ENCODE results near the gene DNMT1. TPM values are rescaled to one million over a fixed set of nuclear protein-coding genes. Genes with fewer than 3 reads are reported as not detected.

The DNMT1 gene
- polyA plus RNA-seq, 1 donor from 2014 or later, result 58.4 TPM

GRCh38 chr19:10226376-10227025 lies 31.7 kb upstream of the DNMT1 start:
- Histone ChIP-seq H3F3A (ENCODE audit: insufficient read depth, low read length, poor library complexity, severe bottlenecking) (no peaks in the 10 kb centered on the region), H3K79me2 (replicated peaks; ENCODE audit: insufficient read depth, low read length) (peaks cover 10% of the 10 kb centered on the region), H3K9me2 (ENCODE audit: insufficient read depth, low read length) (no peaks in the 10 kb centered on the region), H3K4me2 (ENCODE audit: low read length) (no peak overlapping the region), H3K36me3 (ENCODE audit: insufficient read depth, low read length) (no peaks in the 10 kb centered on the region), H3K9ac (ENCODE audit: low read length) (no peak overlapping the region), H3K9me3 (ENCODE audit: low read length) (no peaks in the 10 kb centered on the region), H3K4me3 (ENCODE audit: low read length) (no peak overlapping the region), H3K27ac (ENCODE audit: low read length) (no peak overlapping the region), H4K20me1 (ENCODE audit: insufficient read depth) (no peaks in the 10 kb centered on the region), H2AFZ (ENCODE audit: low read depth, low read length) (no peak overlapping the region), H3K27me3 (ENCODE audit: insufficient read depth, low read depth, low read length) (no peaks in the 10 kb centered on the region)
- TF ChIP-seq REST (IDR thresholded peaks at IDR 0.05; ENCODE audit: borderline replicate concordance) (no peak), TAF1 (IDR thresholded peaks at IDR 0.05; ENCODE audit: low read depth) (no peak), POLR2AphosphoS5 (IDR thresholded peaks at IDR 0.05) (no peak), SMC3 (conservative IDR thresholded peaks at IDR 0.05; ENCODE audit: poor library complexity) (no peak), CTCF (IDR thresholded peaks at IDR 0.05; ENCODE audit: poor library complexity, severe bottlenecking) (no peak), EZH2 (IDR thresholded peaks at IDR 0.05; ENCODE audit: borderline replicate concordance, insufficient read depth, low read length, poor library complexity, severe bottlenecking) (no peak), EP300 (conservative IDR thresholded peaks at IDR 0.05; ENCODE audit: poor library complexity, severe bottlenecking) (no peak), RAD21 (conservative IDR thresholded peaks at IDR 0.05) (no peak), MXI1 (conservative IDR thresholded peaks at IDR 0.05; ENCODE audit: poor library complexity, severe bottlenecking) (no peak)

GRCh38 chr19:10226021-10226375 lies 31.2 kb upstream of the DNMT1 start:
- H3K4me3 ChIP-seq (ENCODE audit: low read length), result no peak overlapping the region
- TF ChIP-seq SMC3 (conservative IDR thresholded peaks at IDR 0.05; ENCODE audit: poor library complexity), result no peak
- TF ChIP-seq REST (IDR thresholded peaks at IDR 0.05; ENCODE audit: borderline replicate concordance), result no peak
- TF ChIP-seq CTCF (IDR thresholded peaks at IDR 0.05; ENCODE audit: poor library complexity, severe bottlenecking), result no peak
- TF ChIP-seq EP300 (conservative IDR thresholded peaks at IDR 0.05; ENCODE audit: poor library complexity, severe bottlenecking), result no peak
- TF ChIP-seq MXI1 (conservative IDR thresholded peaks at IDR 0.05; ENCODE audit: poor library complexity, severe bottlenecking), result no peak
- no peak for TF ChIP-seq EZH2 (IDR thresholded peaks at IDR 0.05; ENCODE audit: borderline replicate concordance, insufficient read depth, low read length, poor library complexity, severe bottlenecking)
- TF ChIP-seq POLR2AphosphoS5 (IDR thresholded peaks at IDR 0.05), result no peak
- no peak for TF ChIP-seq TAF1 (IDR thresholded peaks at IDR 0.05; ENCODE audit: low read depth)
- no peak for TF ChIP-seq RAD21 (conservative IDR thresholded peaks at IDR 0.05)

More at GRCh38 chr19:10226021-10226375, 31.2 kb upstream of the DNMT1 start:
- Histone ChIP-seq H3K9ac (ENCODE audit: low read length) (no peak overlapping the region), H3K27ac (ENCODE audit: low read length) (no peak overlapping the region), H3K4me2 (ENCODE audit: low read length) (no peak overlapping the region), H3K9me2 (ENCODE audit: insufficient read depth, low read length) (no peaks in the 10 kb centered on the region), H3K36me3 (ENCODE audit: insufficient read depth, low read length) (no peaks in the 10 kb centered on the region), H4K20me1 (ENCODE audit: insufficient read depth) (no peaks in the 10 kb centered on the region), H3K79me2 (replicated peaks; ENCODE audit: insufficient read depth, low read length) (peaks cover 10% of the 10 kb centered on the region), H3K9me3 (ENCODE audit: low read length) (no peaks in the 10 kb centered on the region), H3K27me3 (ENCODE audit: insufficient read depth, low read depth, low read length) (no peaks in the 10 kb centered on the region), H2AFZ (ENCODE audit: low read depth, low read length) (no peak overlapping the region), H3F3A (ENCODE audit: insufficient read depth, low read length, poor library complexity, severe bottlenecking) (no peaks in the 10 kb centered on the region)
